ENCODE measurements around the gene PCARE.

Gene PCARE

GRCh38 chr2:29063646-29064345 lies 10.5 kb downstream of the PCARE start:
- Histone ChIP-seq H3K36me3 (replicated peaks; ENCODE audit: insufficient read depth, low read length) (no peaks in the 10 kb centered on the region), H3K4me2 (ENCODE audit: low read depth, low read length) (no peak overlapping the region), H3F3A (ENCODE audit: insufficient read depth, low read length) (no peaks in the 10 kb centered on the region), H3K4me1 (ENCODE audit: low read length) (no peaks in the 10 kb centered on the region), H3K27ac (ENCODE audit: low read length) (no peak overlapping the region), H3K79me2 (ENCODE audit: low read length) (no peaks in the 10 kb centered on the region), H3K9ac (ENCODE audit: low read length) (no peak overlapping the region), H4K20me1 (ENCODE audit: insufficient read depth, low read length) (no peaks in the 10 kb centered on the region), H3K9me2 (replicated peaks; ENCODE audit: insufficient read depth, low read length) (no peaks in the 10 kb centered on the region), H3K9me3 (replicated peaks; ENCODE audit: insufficient read depth, low read length) (no peaks in the 10 kb centered on the region), H3K27me3 (replicated peaks; ENCODE audit: insufficient read depth, low read length) (no peaks in the 10 kb centered on the region), H2AFZ (ENCODE audit: low read length) (no peak overlapping the region), H3K4me3 (ENCODE audit: low read length) (no peak overlapping the region)
- TF ChIP-seq EZH2phosphoT487 (IDR thresholded peaks at IDR 0.05; ENCODE audit: low read length) (no peak), CTCF (IDR thresholded peaks at IDR 0.05; ENCODE audit: low read length) (no peak), EZH2 (optimal IDR thresholded peaks at IDR 0.05; ENCODE audit: low read depth, low read length) (no peak)
- no peak for DNase-seq

- H2AFZ ChIP-seq (ENCODE audit: low read length): no peak overlapping the region
- no peaks in the 10 kb centered on the region for H3K36me3 ChIP-seq (replicated peaks; ENCODE audit: insufficient read depth, low read length)
- no peak for DNase-seq
- H4K20me1 ChIP-seq (ENCODE audit: insufficient read depth, low read length): no peaks in the 10 kb centered on the region
- H3K9me3 ChIP-seq (replicated peaks; ENCODE audit: insufficient read depth, low read length): no peaks in the 10 kb centered on the region
- H3K79me2 ChIP-seq (ENCODE audit: low read length): no peaks in the 10 kb centered on the region
- no peak overlapping the region for H3K9ac ChIP-seq (ENCODE audit: low read length)
- H3K27ac ChIP-seq (ENCODE audit: low read length): no peak overlapping the region
- no peaks in the 10 kb centered on the region for H3K9me2 ChIP-seq (replicated peaks; ENCODE audit: insufficient read depth, low read length)
- no peaks in the 10 kb centered on the region for H3F3A ChIP-seq (ENCODE audit: insufficient read depth, low read length)
- H3K4me3 ChIP-seq (ENCODE audit: low read length): no peak overlapping the region
- no peaks in the 10 kb centered on the region for H3K4me1 ChIP-seq (ENCODE audit: low read length)
- H3K4me2 ChIP-seq (ENCODE audit: low read depth, low read length): no peak overlapping the region
- TF ChIP-seq EZH2 (optimal IDR thresholded peaks at IDR 0.05; ENCODE audit: low read depth, low read length) (no peak), CTCF (IDR thresholded peaks at IDR 0.05; ENCODE audit: low read length) (no peak), EZH2phosphoT487 (IDR thresholded peaks at IDR 0.05; ENCODE audit: low read length) (no peak)
- no peaks in the 10 kb centered on the region for H3K27me3 ChIP-seq (replicated peaks; ENCODE audit: insufficient read depth, low read length)
Measured at GRCh38 chr2:29063056-29063455, 11.3 kb downstream of the PCARE start.

- H3K4me3 ChIP-seq (ENCODE audit: low read length): no peak overlapping the region
- H3K9me2 ChIP-seq (replicated peaks; ENCODE audit: insufficient read depth, low read length): no peaks in the 10 kb centered on the region
- no peaks in the 10 kb centered on the region for H3K79me2 ChIP-seq (ENCODE audit: low read length)
- H3K4me2 ChIP-seq (ENCODE audit: low read depth, low read length): no peak overlapping the region
- H3K27ac ChIP-seq (ENCODE audit: low read length): no peak overlapping the region
- no peaks in the 10 kb centered on the region for H4K20me1 ChIP-seq (ENCODE audit: insufficient read depth, low read length)
- DNase-seq: no peak
- no peak for TF ChIP-seq CTCF (IDR thresholded peaks at IDR 0.05; ENCODE audit: low read length)
- no peak for TF ChIP-seq EZH2 (optimal IDR thresholded peaks at IDR 0.05; ENCODE audit: low read depth, low read length)
- TF ChIP-seq EZH2phosphoT487 (IDR thresholded peaks at IDR 0.05; ENCODE audit: low read length): no peak
- H3K9me3 ChIP-seq (replicated peaks; ENCODE audit: insufficient read depth, low read length): no peaks in the 10 kb centered on the region
- no peaks in the 10 kb centered on the region for H3K36me3 ChIP-seq (replicated peaks; ENCODE audit: insufficient read depth, low read length)
- no peak overlapping the region for H2AFZ ChIP-seq (ENCODE audit: low read length)
- H3K4me1 ChIP-seq (ENCODE audit: low read length): no peaks in the 10 kb centered on the region
- no peak overlapping the region for H3K9ac ChIP-seq (ENCODE audit: low read length)
- no peaks in the 10 kb centered on the region for H3F3A ChIP-seq (ENCODE audit: insufficient read depth, low read length)
- H3K27me3 ChIP-seq (replicated peaks; ENCODE audit: insufficient read depth, low read length): no peaks in the 10 kb centered on the region
Measured at GRCh38 chr2:29062371-29062770, 12.0 kb downstream of the PCARE start.
